Panc1 (cell line): Measurements from ENCODE around the gene IRS1. TPM values are rescaled to one million over a fixed set of nuclear protein-coding genes. Genes with fewer than 3 reads are reported as not detected.

Source experiments
- ATAC-seq: fragments of 200-7000 bp; cut with Tn5 transposase; 2 replicates; pipeline ENCODE4 v1.9.1; 2020; ENCODE audit warnings: mild to moderate bottlenecking, moderate library complexity
- BruUV-seq: library from RNA; stranded (reverse); fragments of 400-500 nt; replicated peaks from 2 replicates; lab custom pipeline; 2021; lab: Mats Ljungman, UMichigan
- CTCF ChIA-PET: fragments of 300-600 bp; sonication (Branson Sonifier 250); formaldehyde crosslinking; loops from one replicate; lab custom pipeline; 2022; ENCODE audit warnings: antibody characterized with exemption; lab: Charles Lee
- POLR2A ChIA-PET: fragments of 300-600 bp; sonication (Branson Sonifier 250); formaldehyde crosslinking; loops from one replicate; lab custom pipeline; 2022; ENCODE audit warnings: antibody characterized with exemption; lab: Charles Lee
- DNase-seq: peaks from one replicate; pipeline ENCODE4 v3.0.0-alpha.2; 2010; ENCODE audit warnings: low read depth, low spot score
- H3K27ac ChIP-seq: 2 replicates; pipeline ENCODE4 v1.5.1; 2011; ENCODE audit warnings: mild to moderate bottlenecking, low read length, inconsistent platforms
- H3K27me3 ChIP-seq: fragments of 200-500 bp; sonication (Bioruptor generic); 2 replicates; pipeline ENCODE4 v1.6.0; 2014; ENCODE audit warnings: low read length, inconsistent platforms; ENCODE audit not compliant: control insufficient read depth, insufficient read depth
- H3K36me3 ChIP-seq: fragments of 200-500 bp; sonication (Bioruptor generic); 2 replicates; pipeline ENCODE4 v1.5.1; 2014; ENCODE audit warnings: inconsistent platforms, mild to moderate bottlenecking, low read length, moderate library complexity; ENCODE audit not compliant: control insufficient read depth, insufficient read depth
- H3K4me1 ChIP-seq: 2 replicates; pipeline ENCODE4 v1.5.1; 2011; ENCODE audit warnings: inconsistent platforms, mild to moderate bottlenecking, low read length, moderate library complexity; ENCODE audit not compliant: control insufficient read depth, insufficient read depth
- H3K4me3 ChIP-seq, 2 experiments: 2 replicates each; pipeline ENCODE4 v1.5.1; 2011 to 2012; ENCODE audit warnings: low read depth in 2 of 2, low read length in 2 of 2, mild to moderate bottlenecking in 2 of 2, inconsistent platforms in 1 of 2, moderate library complexity in 1 of 2
- H3K9me3 ChIP-seq: fragments of 200-500 bp; sonication (Bioruptor generic); 2 replicates; pipeline ENCODE4 v1.5.1; 2014; ENCODE audit warnings: low read depth, mild to moderate bottlenecking, inconsistent platforms, low read length, moderate library complexity; ENCODE audit not compliant: control insufficient read depth, insufficient read depth
- CTCF ChIP-seq: fragments of 450-650 bp; IDR thresholded peaks from 2 replicates; pipeline ENCODE4 v1.5.1; 2017; ENCODE audit warnings: mild to moderate bottlenecking
- POLR2AphosphoS5 ChIP-seq: IDR thresholded peaks from 2 replicates; pipeline ENCODE4 v1.6.1; 2012; ENCODE audit warnings: mild to moderate bottlenecking, low read depth, low read length, moderate library complexity
- SIN3A ChIP-seq: IDR thresholded peaks from 2 replicates; pipeline ENCODE4 v1.6.1; 2012; ENCODE audit warnings: low read depth, mild to moderate bottlenecking, low read length, moderate library complexity, borderline replicate concordance; ENCODE audit not compliant: insufficient read depth
- TCF7L2 ChIP-seq: IDR thresholded peaks from 2 replicates; pipeline ENCODE4 v1.6.1; 2011; ENCODE audit warnings: mild to moderate bottlenecking, low read depth, low read length, inconsistent platforms
- in situ Hi-C: cut with HindIII; loops from 2 replicates; pipeline ENCODE4 v1.10.0; 2016; ENCODE audit warnings: low sequenced_read_pairs, low pct_unique_long_range_greater_than_20kb
- intact Hi-C: fragments of 100-400 bp; cut with micrococcal nuclease; formaldehyde crosslinking; loops from one replicate; pipeline ENCODE4 v1.10.0; 2022; ENCODE audit not compliant: unreplicated experiment
- total RNA-seq: library from RNA; stranded (reverse); gene quantifications from one replicate; pipeline ENCODE4 v1.2.1, GENCODE V29; 2021; ENCODE audit not compliant: unreplicated experiment
- TF ChIP-seq, protein P1 (sequence below), 2 experiments: IDR thresholded peaks; 2 replicates each; pipeline ENCODE4 v1.6.1; 2011 to 2012; ENCODE audit warnings: low read depth in 2 of 2, control low read depth in 1 of 2, low read length in 1 of 2, mild to moderate bottlenecking in 1 of 2, moderate library complexity in 1 of 2; ENCODE audit not compliant: insufficient read depth in 1 of 2

The IRS1 gene
- total RNA-seq, 1 experiment from 2014 or later: 27.3 TPM

GRCh38 chr2:226683196-226683595 is 116.4 kb downstream of the IRS1 start:
- Histone ChIP-seq H3K9me3 (no peaks in the 10 kb centered on the region; the same call in 1 of the 2 replicates), H3K4me1 (no peaks in the 10 kb centered on the region), H3K27me3 (no peaks in the 10 kb centered on the region), H3K36me3 (no peaks in the 10 kb centered on the region), H3K4me3 (no peak overlapping the region), H3K27ac (no peak overlapping the region)
- ChIA-PET POLR2A (no interaction called here), CTCF (no interaction called here)
- intact Hi-C loops (no loop called here), in situ Hi-C loops (no loop called here)
- TF ChIP-seq, protein P1, sequence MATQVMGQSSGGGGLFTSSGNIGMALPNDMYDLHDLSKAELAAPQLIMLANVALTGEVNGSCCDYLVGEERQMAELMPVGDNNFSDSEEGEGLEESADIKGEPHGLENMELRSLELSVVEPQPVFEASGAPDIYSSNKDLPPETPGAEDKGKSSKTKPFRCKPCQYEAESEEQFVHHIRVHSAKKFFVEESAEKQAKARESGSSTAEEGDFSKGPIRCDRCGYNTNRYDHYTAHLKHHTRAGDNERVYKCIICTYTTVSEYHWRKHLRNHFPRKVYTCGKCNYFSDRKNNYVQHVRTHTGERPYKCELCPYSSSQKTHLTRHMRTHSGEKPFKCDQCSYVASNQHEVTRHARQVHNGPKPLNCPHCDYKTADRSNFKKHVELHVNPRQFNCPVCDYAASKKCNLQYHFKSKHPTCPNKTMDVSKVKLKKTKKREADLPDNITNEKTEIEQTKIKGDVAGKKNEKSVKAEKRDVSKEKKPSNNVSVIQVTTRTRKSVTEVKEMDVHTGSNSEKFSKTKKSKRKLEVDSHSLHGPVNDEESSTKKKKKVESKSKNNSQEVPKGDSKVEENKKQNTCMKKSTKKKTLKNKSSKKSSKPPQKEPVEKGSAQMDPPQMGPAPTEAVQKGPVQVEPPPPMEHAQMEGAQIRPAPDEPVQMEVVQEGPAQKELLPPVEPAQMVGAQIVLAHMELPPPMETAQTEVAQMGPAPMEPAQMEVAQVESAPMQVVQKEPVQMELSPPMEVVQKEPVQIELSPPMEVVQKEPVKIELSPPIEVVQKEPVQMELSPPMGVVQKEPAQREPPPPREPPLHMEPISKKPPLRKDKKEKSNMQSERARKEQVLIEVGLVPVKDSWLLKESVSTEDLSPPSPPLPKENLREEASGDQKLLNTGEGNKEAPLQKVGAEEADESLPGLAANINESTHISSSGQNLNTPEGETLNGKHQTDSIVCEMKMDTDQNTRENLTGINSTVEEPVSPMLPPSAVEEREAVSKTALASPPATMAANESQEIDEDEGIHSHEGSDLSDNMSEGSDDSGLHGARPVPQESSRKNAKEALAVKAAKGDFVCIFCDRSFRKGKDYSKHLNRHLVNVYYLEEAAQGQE (IDR thresholded peaks at IDR 0.05; ENCODE audit: insufficient read depth in 1 of 2, low read depth in 2 of 2, low read length in 1 of 2): no peak
- TF ChIP-seq SIN3A (no peak), TCF7L2 (no peak), CTCF (no peak), POLR2AphosphoS5 (no peak)
- ATAC-seq (no peak), DNase-seq (no peak)
- no TSS peak for BruUV-seq

Other genes with a start within 250 kb of the IRS1 start
- 25.3 TPM for gene RHBDD1, start 36.2 kb upstream of the IRS1 start, total RNA-seq